ENCODE results near the gene IFITM2. TPM values are rescaled to one million over a fixed set of nuclear protein-coding genes. Genes with fewer than 3 reads are reported as not detected.

The IFITM2 gene
- total RNA-seq, 2 donors from 2014 or later = 31.0 to 90.3 TPM

- peak overlapping the region in 2 of 4 donors; percentile 37 to 58 for H3K27ac ChIP-seq
- DNase-seq = peak in 1 of 4 donors; percentile 41
- no peaks in the 10 kb centered on the region for H3K9me3 ChIP-seq
- no peak overlapping the region for H3K4me3 ChIP-seq
- intact Hi-C loops (cut with DNase I) = no loop called here
- H3K27me3 ChIP-seq = no peaks in the 10 kb centered on the region
- no peaks in the 10 kb centered on the region for H3K36me3 ChIP-seq (replicated peaks in 1 of 2; ENCODE audit: insufficient read depth in 1 of 2, low read depth in 2 of 2)
- ATAC-seq = peak; percentile 45
- TF ChIP-seq CTCF (IDR thresholded peaks at IDR 0.05) (no peak), POLR2A (IDR thresholded peaks at IDR 0.05) (no peak)
- H3K4me1 ChIP-seq = no peaks in the 10 kb centered on the region
- WGBS, 2 donors = 54 to 58% methylated on average over 15 of the region's 15 CpGs
Observed at GRCh38 chr11:335779-336658, 28.4 kb downstream of the IFITM2 start.

- Histone ChIP-seq H3K36me3 (replicated peaks in 1 of 2; ENCODE audit: insufficient read depth in 1 of 2, low read depth in 2 of 2) (no peaks in the 10 kb centered on the region), H3K9me3 (no peaks in the 10 kb centered on the region), H3K27me3 (no peaks in the 10 kb centered on the region), H3K27ac (peak overlapping the region in 2 of 4 donors; percentile 37 to 58), H3K4me3 (no peak overlapping the region), H3K4me1 (no peaks in the 10 kb centered on the region)
- intact Hi-C loops (cut with DNase I) = no loop called here
- WGBS, 2 donors = 49 to 71% methylated on average over 4 of the region's 4 CpGs
- ATAC-seq (no peak), DNase-seq (no peak)
- TF ChIP-seq POLR2A (IDR thresholded peaks at IDR 0.05) (no peak), CTCF (IDR thresholded peaks at IDR 0.05) (no peak)
Observed at GRCh38 chr11:336659-337198, 29.1 kb downstream of the IFITM2 start.

- intact Hi-C loops (cut with DNase I) = no loop called here
- ATAC-seq (no peak), DNase-seq (no peak)
- 74 to 81% methylated on average over 5 to 6 of the region's 6 CpGs for WGBS, 2 donors
- Histone ChIP-seq H3K36me3 (replicated peaks in 1 of 2; ENCODE audit: insufficient read depth in 1 of 2, low read depth in 2 of 2) (no peaks in the 10 kb centered on the region), H3K4me3 (no peak overlapping the region), H3K4me1 (no peaks in the 10 kb centered on the region), H3K27me3 (no peaks in the 10 kb centered on the region), H3K9me3 (no peaks in the 10 kb centered on the region), H3K27ac (no peak overlapping the region)
- TF ChIP-seq CTCF (IDR thresholded peaks at IDR 0.05) (no peak), POLR2A (IDR thresholded peaks at IDR 0.05) (no peak)
Observed at GRCh38 chr11:337711-338110, 30.1 kb downstream of the IFITM2 start.

GRCh38 chr11:339963-340362, 32.3 kb downstream of the IFITM2 start:
- 76 to 83% methylated on average over 2 of the region's 2 CpGs for WGBS, 2 donors
- H3K27me3 ChIP-seq = no peaks in the 10 kb centered on the region
- H3K4me1 ChIP-seq = no peaks in the 10 kb centered on the region
- H3K27ac ChIP-seq = no peak overlapping the region
- TF ChIP-seq POLR2A (IDR thresholded peaks at IDR 0.05) (no peak), CTCF (IDR thresholded peaks at IDR 0.05) (no peak)
- intact Hi-C loops (cut with DNase I) = no loop called here
- no peaks in the 10 kb centered on the region for H3K9me3 ChIP-seq
- no peaks in the 10 kb centered on the region for H3K36me3 ChIP-seq (replicated peaks in 1 of 2; ENCODE audit: insufficient read depth in 1 of 2, low read depth in 2 of 2)
- ATAC-seq = no peak
- no peak for DNase-seq
- no peak overlapping the region for H3K4me3 ChIP-seq

Data from body of pancreas (tissue), 4 donors.